Stimulated activated CD4-positive, alpha-beta T cell treated with anti-CD3 and anti-CD28 coated beads, TNF-alpha, amount 100 ng/mL, for 1 hour (primary cell): ENCODE data around the gene EYA2.

Source experiments
- DNase-seq, 3 donors: peaks; one replicate each; pipeline ENCODE4 v3.0.0-alpha.2; 2020; ENCODE audit warnings: low read depth in 3 of 3, low spot score in 1 of 3

The EYA2 gene

DNA sequence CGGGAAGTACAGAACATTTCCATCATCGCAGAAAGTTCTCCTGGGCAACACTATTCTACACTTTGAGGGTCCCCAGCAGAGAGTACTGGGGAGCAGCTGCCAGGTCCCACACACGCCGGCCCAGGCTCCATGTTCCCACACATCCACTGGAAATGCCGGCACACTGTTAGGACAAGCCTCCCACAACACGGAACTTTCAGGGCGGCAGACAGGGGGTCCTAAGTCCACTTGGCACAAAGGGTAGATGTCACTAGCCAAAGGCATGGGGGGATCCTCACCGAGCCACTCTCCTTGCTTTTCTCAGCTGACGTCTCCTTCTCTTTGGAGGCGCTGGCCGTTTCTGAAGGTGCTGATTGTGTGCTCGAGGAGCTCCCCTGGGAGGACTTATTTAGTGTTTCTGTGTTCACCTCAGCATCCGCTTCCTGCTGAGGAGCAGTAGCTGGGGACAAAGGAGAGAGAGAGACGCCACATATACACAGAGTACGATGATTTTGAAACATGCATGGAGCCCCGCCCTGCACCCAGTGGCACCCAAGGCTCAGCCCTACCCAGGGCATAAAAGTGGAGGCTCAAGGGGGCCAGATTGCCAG, 326.5 kb downstream of the EYA2 start:
- no peak for DNase-seq

GRCh38 chr20:47222468-47223119, 328.0 kb downstream of the EYA2 start:
- DNase-seq, result no peak

DNA sequence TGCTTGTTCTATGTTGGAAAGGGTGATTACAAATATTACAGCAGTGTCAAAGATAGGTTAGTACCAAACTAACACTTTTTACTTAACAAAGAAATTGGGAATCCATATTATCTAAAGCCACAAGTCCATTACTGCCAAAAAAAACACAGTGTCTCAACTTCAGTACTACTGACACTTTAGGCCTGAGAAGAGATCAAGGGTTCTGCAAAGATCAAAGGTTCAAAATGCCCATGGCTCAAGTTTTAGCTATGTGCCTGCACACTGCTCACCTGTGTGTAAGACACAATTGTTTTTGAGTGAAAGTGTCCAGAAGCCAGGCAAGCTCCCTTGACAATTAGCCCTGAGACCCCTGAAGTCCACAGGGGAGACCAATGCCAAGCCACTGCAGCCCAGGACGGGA, 329.3 kb downstream of the EYA2 start:
- DNase-seq, result no peak

GRCh38 chr20:47224300-47224791, 329.7 kb downstream of the EYA2 start:
- no peak for DNase-seq

- DNase-seq, result no peak
These were observed 330.2 kb downstream of the EYA2 start for GRCh38 chr20:47224857-47225256.

GRCh38 chr20:47225458-47225857, 330.8 kb downstream of the EYA2 start:
- no peak for DNase-seq

DNA sequence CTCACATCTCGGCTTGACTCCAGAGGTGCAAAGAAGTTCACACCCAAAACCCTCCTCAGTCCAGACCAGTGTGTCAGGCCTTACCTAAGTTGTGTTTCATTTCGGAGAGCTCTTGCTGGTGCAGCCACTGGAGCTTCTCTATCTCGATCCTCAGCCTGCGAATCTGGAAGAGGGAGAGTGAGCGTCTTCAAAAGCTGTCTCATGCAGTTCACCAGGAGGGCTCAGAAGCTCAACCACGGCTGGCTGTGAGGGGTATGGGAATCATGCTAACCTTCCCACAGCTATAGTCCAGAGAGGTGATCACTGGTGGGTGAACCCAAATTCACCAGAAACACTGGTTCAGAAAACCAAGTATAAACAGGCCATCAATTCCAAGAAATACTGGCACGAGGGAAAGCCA, 332.5 kb downstream of the EYA2 start:
- no peak for DNase-seq

- no peak for DNase-seq
These were observed 332.9 kb downstream of the EYA2 start for GRCh38 chr20:47227576-47227975.

DNA sequence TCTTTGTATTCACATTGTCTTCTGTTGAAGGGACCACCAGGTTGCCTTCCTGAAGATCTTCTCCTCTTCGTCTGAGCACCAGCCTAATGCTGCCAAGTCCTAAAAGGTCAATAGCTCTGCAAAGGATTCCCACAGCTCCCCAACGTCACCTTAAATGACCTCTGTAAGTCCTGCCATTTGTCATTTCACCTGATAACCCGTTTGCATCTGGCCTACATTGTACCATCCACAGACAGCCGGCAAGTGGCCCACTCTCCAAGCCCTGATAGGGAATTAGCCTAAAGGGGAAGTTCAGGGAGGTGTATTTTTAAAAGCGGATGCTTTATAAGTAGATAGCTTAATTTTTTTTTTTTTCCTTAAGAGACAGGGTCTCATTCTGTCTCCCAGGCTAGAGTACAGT, 334.0 kb downstream of the EYA2 start:
- no peak for DNase-seq

GRCh38 chr20:47230811-47231256, 336.2 kb downstream of the EYA2 start:
- DNase-seq, result no peak

GRCh38 chr20:47231382-47232039, 336.9 kb downstream of the EYA2 start:
- DNase-seq, result no peak

- DNase-seq, result no peak
These were observed 337.9 kb downstream of the EYA2 start for GRCh38 chr20:47232518-47232917.

- no peak for DNase-seq
These were observed 338.9 kb downstream of the EYA2 start for GRCh38 chr20:47233333-47234188.

- no peak for DNase-seq
These were observed 340.5 kb downstream of the EYA2 start for GRCh38 chr20:47235111-47235510.

DNA sequence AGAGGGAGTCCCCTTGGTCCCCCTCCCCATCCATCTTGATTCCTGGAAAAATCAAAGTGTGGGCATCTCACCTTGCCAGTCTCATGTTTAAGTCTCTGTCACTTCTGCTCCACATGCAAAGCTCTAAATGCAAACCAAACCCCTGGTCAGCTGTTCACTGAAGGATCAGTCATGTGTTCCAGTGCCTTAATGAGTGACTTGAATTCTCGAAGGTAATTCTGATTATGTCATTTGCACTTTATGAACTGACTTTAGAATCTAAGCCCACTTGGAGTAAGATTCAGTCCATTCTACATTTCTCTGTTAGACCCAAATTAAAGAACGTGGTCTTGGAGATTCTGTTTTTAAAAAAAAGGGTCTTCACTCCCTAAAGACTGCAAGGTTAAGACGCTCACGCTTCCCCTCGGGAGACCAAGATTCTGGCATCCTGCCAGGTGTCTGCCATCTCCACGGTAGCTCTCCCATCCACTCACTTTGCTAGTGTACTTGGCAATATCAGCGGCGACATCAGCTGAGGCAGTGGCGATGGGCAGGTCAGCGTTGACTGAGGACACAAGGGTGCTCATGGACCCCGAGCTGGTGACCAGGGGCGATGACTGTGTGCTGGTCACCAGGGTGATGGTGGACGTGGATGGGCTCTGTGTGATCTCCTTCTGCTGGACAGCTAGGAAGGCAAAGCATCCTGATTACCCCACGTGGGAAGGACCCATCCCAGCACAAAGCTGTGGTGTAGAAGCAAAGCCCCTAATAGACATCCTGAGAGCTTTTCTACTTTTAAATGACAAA, 341.4 kb downstream of the EYA2 start:
- DNase-seq, result no peak

DNA sequence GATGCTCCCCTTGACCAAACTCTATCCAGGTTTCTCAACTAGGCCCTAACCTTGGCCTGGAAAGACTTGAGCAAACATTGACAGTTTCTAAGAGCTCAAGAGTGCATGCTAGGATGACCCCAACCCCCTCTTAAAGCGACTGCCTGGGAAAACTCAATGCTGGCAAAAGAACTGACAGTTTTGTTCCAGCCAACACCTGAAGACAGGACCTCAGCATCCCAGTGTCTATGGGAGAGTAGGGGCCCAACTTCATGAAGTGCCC, 341.9 kb downstream of the EYA2 start:
- DNase-seq, result no peak

- no peak for DNase-seq
These were observed 343.1 kb downstream of the EYA2 start for GRCh38 chr20:47237715-47238114.
